Neural cell (in vitro differentiated cells): ENCODE measurements around the gene DGKB. TPM values are rescaled to one million over a fixed set of nuclear protein-coding genes. Genes with fewer than 3 reads are reported as not detected.

Experiments used
- H2AFZ ChIP-seq: fragments of 200-600, 300-800 bp; sonication (generic), shearing (Covaris generic); 2 replicates; pipeline ENCODE4 v1.6.0; 2014; ENCODE audit warnings: low read depth, mild to moderate bottlenecking, antibody characterized with exemption, low read length, moderate library complexity
- H3F3A ChIP-seq: fragments of 200-600 bp; shearing (Covaris generic); 2 replicates; pipeline ENCODE4 v1.6.1; 2016; ENCODE audit warnings: mild to moderate bottlenecking, moderate library complexity, mixed read lengths, antibody characterized with exemption, low read length; ENCODE audit not compliant: insufficient read depth, poor library complexity, severe bottlenecking
- H3K27ac ChIP-seq: fragments of 200-600, 300-800 bp; sonication (generic), shearing (Covaris generic); 2 replicates; pipeline ENCODE4 v1.5.1; 2014; ENCODE audit warnings: mild to moderate bottlenecking, low read length, moderate library complexity
- H3K27me3 ChIP-seq: fragments of 300-800, 200-600 bp; sonication (generic), shearing (Covaris generic); 2 replicates; pipeline ENCODE4 v1.6.0; 2014; ENCODE audit warnings: mild to moderate bottlenecking, low read depth, low read length, moderate library complexity; ENCODE audit not compliant: insufficient read depth
- H3K36me3 ChIP-seq: fragments of 300-800, 200-600 bp; sonication (generic), shearing (Covaris generic); 2 replicates; pipeline ENCODE4 v1.5.1; 2014; ENCODE audit warnings: mild to moderate bottlenecking, antibody characterized with exemption, low read length, moderate library complexity; ENCODE audit not compliant: insufficient read depth
- H3K4me2 ChIP-seq: fragments of 300-800, 200-600 bp; sonication (generic), shearing (Covaris generic); 2 replicates; pipeline ENCODE4 v1.6.0; 2014; ENCODE audit warnings: mild to moderate bottlenecking, low read length
- H3K4me3 ChIP-seq: fragments of 300-800, 200-600 bp; sonication (generic), shearing (Covaris generic); 2 replicates; pipeline ENCODE4 v1.5.1; 2014; ENCODE audit warnings: mild to moderate bottlenecking, low read length, moderate library complexity
- H3K79me2 ChIP-seq: fragments of 200-600 bp; shearing (Covaris generic); replicated peaks from 2 replicates; pipeline ENCODE4 v1.6.0; 2014; ENCODE audit warnings: mild to moderate bottlenecking, low read length, moderate library complexity; ENCODE audit not compliant: insufficient read depth
- H3K9ac ChIP-seq: fragments of 300-800, 200-600 bp; sonication (generic), shearing (Covaris generic); 2 replicates; pipeline ENCODE4 v1.6.1; 2016; ENCODE audit warnings: mild to moderate bottlenecking, low read length, mixed read lengths
- H3K9me2 ChIP-seq: fragments of 200-600 bp; shearing (Covaris generic); 2 replicates; pipeline ENCODE4 v1.6.1; 2016; ENCODE audit warnings: mild to moderate bottlenecking, low read length, mixed read lengths; ENCODE audit not compliant: insufficient read depth
- H3K9me3 ChIP-seq: fragments of 200-600, 300-800 bp; sonication (generic), shearing (Covaris generic); 2 replicates; pipeline ENCODE4 v1.6.1; 2016; ENCODE audit warnings: mild to moderate bottlenecking, mixed run types, low read length, moderate library complexity, mixed read lengths
- H4K20me1 ChIP-seq: fragments of 200-600 bp; shearing (Covaris generic); 2 replicates; pipeline ENCODE4 v1.6.1; 2016; ENCODE audit warnings: mild to moderate bottlenecking, mixed run types; ENCODE audit not compliant: insufficient read depth
- EP300 ChIP-seq: fragments of 450-650 bp; conservative IDR thresholded peaks from 2 replicates; pipeline ENCODE4 v1.6.1; 2014; ENCODE audit warnings: antibody characterized with exemption, mild to moderate bottlenecking, moderate library complexity; ENCODE audit not compliant: poor library complexity, severe bottlenecking
- EZH2 ChIP-seq: fragments of 200-600, 300-800 bp; shearing (Covaris generic), sonication (generic); IDR thresholded peaks from 2 replicates; pipeline ENCODE4 v1.6.1; 2014; ENCODE audit warnings: antibody characterized with exemption, low read length, borderline replicate concordance, mild to moderate bottlenecking; ENCODE audit not compliant: insufficient read depth, poor library complexity, severe bottlenecking
- MXI1 ChIP-seq: fragments of 450-650 bp; conservative IDR thresholded peaks from 2 replicates; pipeline ENCODE4 v1.6.1; 2014; ENCODE audit warnings: antibody characterized with exemption, mild to moderate bottlenecking; ENCODE audit not compliant: poor library complexity, severe bottlenecking
- POLR2AphosphoS5 ChIP-seq: IDR thresholded peaks from 2 replicates; pipeline ENCODE4 v1.6.1; 2012
- RAD21 ChIP-seq: fragments of 450-650 bp; conservative IDR thresholded peaks from 2 replicates; pipeline ENCODE4 v1.6.1; 2014; ENCODE audit warnings: antibody characterized with exemption, mild to moderate bottlenecking, moderate library complexity
- SMC3 ChIP-seq: fragments of 450-650 bp; conservative IDR thresholded peaks from 2 replicates; pipeline ENCODE4 v1.6.1; 2014; ENCODE audit warnings: antibody characterized with exemption, mild to moderate bottlenecking, moderate library complexity; ENCODE audit not compliant: poor library complexity
- TAF1 ChIP-seq: IDR thresholded peaks from 2 replicates; pipeline ENCODE4 v1.6.1; 2012; ENCODE audit warnings: low read depth
- polyA plus RNA-seq: library from polyadenylated mRNA; depleted of rRNA; stranded (reverse); fragments of >200 nt; gene quantifications from 2 replicates; pipeline ENCODE4 v1.2.3, GENCODE V29; 2014
- TF ChIP-seq, protein P1 (sequence below): IDR thresholded peaks from 2 replicates; pipeline ENCODE4 v1.6.1; 2012; ENCODE audit warnings: borderline replicate concordance
- TF ChIP-seq, protein P2 (sequence below): fragments of 450-650 bp; IDR thresholded peaks from 2 replicates; pipeline ENCODE4 v1.5.1; 2014; ENCODE audit warnings: antibody characterized with exemption, mild to moderate bottlenecking, moderate library complexity; ENCODE audit not compliant: poor library complexity, severe bottlenecking

DGKB gene
- polyA plus RNA-seq, 1 donor from 2014 or later, result 0.20 TPM

GRCh38 chr7:14842523-14842922, 60.0 kb downstream of the DGKB start:
- H3K9me2 ChIP-seq, result no peaks in the 10 kb centered on the region
- TF ChIP-seq, protein P1, sequence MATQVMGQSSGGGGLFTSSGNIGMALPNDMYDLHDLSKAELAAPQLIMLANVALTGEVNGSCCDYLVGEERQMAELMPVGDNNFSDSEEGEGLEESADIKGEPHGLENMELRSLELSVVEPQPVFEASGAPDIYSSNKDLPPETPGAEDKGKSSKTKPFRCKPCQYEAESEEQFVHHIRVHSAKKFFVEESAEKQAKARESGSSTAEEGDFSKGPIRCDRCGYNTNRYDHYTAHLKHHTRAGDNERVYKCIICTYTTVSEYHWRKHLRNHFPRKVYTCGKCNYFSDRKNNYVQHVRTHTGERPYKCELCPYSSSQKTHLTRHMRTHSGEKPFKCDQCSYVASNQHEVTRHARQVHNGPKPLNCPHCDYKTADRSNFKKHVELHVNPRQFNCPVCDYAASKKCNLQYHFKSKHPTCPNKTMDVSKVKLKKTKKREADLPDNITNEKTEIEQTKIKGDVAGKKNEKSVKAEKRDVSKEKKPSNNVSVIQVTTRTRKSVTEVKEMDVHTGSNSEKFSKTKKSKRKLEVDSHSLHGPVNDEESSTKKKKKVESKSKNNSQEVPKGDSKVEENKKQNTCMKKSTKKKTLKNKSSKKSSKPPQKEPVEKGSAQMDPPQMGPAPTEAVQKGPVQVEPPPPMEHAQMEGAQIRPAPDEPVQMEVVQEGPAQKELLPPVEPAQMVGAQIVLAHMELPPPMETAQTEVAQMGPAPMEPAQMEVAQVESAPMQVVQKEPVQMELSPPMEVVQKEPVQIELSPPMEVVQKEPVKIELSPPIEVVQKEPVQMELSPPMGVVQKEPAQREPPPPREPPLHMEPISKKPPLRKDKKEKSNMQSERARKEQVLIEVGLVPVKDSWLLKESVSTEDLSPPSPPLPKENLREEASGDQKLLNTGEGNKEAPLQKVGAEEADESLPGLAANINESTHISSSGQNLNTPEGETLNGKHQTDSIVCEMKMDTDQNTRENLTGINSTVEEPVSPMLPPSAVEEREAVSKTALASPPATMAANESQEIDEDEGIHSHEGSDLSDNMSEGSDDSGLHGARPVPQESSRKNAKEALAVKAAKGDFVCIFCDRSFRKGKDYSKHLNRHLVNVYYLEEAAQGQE, result no peak
- TF ChIP-seq POLR2AphosphoS5, result peak; percentile 15
- no peak for TF ChIP-seq SMC3
- no peak for TF ChIP-seq RAD21
- TF ChIP-seq EP300, result no peak
- H2AFZ ChIP-seq, result no peak overlapping the region
- H3F3A ChIP-seq, result no peaks in the 10 kb centered on the region
- H3K79me2 ChIP-seq, result no peaks in the 10 kb centered on the region
- H3K36me3 ChIP-seq, result no peaks in the 10 kb centered on the region
- no peaks in the 10 kb centered on the region for H4K20me1 ChIP-seq
- no peak overlapping the region for H3K9ac ChIP-seq
- H3K27ac ChIP-seq, result no peak overlapping the region
- H3K4me2 ChIP-seq, result no peak overlapping the region
- H3K27me3 ChIP-seq, result no peaks in the 10 kb centered on the region
- no peaks in the 10 kb centered on the region for H3K9me3 ChIP-seq
- H3K4me3 ChIP-seq, result no peak overlapping the region

DNA sequence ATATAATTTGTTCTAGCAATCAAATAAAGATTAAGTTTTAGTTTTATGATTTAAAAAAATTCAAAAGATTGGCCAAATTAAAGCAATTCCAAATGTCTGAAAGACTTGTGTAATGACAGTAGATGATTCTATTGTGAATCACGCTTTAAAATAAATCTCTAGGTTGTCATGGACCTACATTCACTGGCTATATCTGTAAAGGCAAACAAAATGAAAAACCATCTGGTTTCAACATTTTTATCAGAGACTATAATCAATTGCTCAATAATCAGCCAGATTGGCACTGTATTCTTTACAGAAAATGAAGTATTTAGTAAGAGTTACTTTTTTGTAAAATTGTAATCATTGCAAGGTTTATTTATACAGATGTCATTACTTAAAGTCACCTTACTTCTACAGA, 60.7 kb downstream of the DGKB start:
- H3K4me3 ChIP-seq, result no peak overlapping the region
- no peak overlapping the region for H3K9ac ChIP-seq
- H4K20me1 ChIP-seq, result no peaks in the 10 kb centered on the region
- H2AFZ ChIP-seq, result no peak overlapping the region
- H3K9me2 ChIP-seq, result no peaks in the 10 kb centered on the region
- H3K27ac ChIP-seq, result no peak overlapping the region
- TF ChIP-seq MXI1, result no peak
- no peak for TF ChIP-seq TAF1
- no peak for TF ChIP-seq RAD21
- no peak for TF ChIP-seq EP300
- no peak for TF ChIP-seq EZH2
- no peak for TF ChIP-seq SMC3
- TF ChIP-seq POLR2AphosphoS5, result no peak
- TF ChIP-seq, protein P2, sequence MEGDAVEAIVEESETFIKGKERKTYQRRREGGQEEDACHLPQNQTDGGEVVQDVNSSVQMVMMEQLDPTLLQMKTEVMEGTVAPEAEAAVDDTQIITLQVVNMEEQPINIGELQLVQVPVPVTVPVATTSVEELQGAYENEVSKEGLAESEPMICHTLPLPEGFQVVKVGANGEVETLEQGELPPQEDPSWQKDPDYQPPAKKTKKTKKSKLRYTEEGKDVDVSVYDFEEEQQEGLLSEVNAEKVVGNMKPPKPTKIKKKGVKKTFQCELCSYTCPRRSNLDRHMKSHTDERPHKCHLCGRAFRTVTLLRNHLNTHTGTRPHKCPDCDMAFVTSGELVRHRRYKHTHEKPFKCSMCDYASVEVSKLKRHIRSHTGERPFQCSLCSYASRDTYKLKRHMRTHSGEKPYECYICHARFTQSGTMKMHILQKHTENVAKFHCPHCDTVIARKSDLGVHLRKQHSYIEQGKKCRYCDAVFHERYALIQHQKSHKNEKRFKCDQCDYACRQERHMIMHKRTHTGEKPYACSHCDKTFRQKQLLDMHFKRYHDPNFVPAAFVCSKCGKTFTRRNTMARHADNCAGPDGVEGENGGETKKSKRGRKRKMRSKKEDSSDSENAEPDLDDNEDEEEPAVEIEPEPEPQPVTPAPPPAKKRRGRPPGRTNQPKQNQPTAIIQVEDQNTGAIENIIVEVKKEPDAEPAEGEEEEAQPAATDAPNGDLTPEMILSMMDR, result no peak
- TF ChIP-seq, protein P1, result no peak
- H3K4me2 ChIP-seq, result no peak overlapping the region
- no peaks in the 10 kb centered on the region for H3F3A ChIP-seq
- H3K9me3 ChIP-seq, result no peaks in the 10 kb centered on the region
- no peaks in the 10 kb centered on the region for H3K27me3 ChIP-seq
- H3K79me2 ChIP-seq, result no peaks in the 10 kb centered on the region
- no peaks in the 10 kb centered on the region for H3K36me3 ChIP-seq
